Kidney (tissue), 14 donors: ENCODE results near the gene SLX4IP. TPM values are rescaled to one million over a fixed set of nuclear protein-coding genes. Genes with fewer than 3 reads are reported as not detected.

Experiments
- DNase-seq, 5 donors: peaks; one replicate each; pipeline ENCODE4 v3.0.0-alpha.2; 2013 to 2020
- FAIRE-seq: peaks from 2 replicates; lab custom pipeline; 2012; peaks lifted over from hg19 to GRCh38; lab: Jason Lieb, UNC
- H3K27ac ChIP-seq, 2 donors: one replicate each; pipeline ENCODE4 v1.7.0; 2013; ENCODE audit warnings: low read depth in 2 of 2, low read length in 2 of 2, inconsistent platforms in 1 of 2
- H3K27me3 ChIP-seq: one replicate; pipeline ENCODE4 v1.7.1; 2013; ENCODE audit warnings: low read length, inconsistent platforms; ENCODE audit not compliant: control insufficient read depth, insufficient read depth
- H3K36me3 ChIP-seq, 3 donors: one replicate each; pipeline versions ENCODE4 v1.7.0 to v1.7.1; 2013; ENCODE audit warnings: low read length in 3 of 3, control low read depth in 1 of 3, inconsistent platforms in 1 of 3; ENCODE audit not compliant: insufficient read depth in 3 of 3, control insufficient read depth in 2 of 3
- H3K4me1 ChIP-seq, 3 donors: one replicate each; pipeline versions ENCODE4 v1.7.0 to v1.7.1; 2013; ENCODE audit warnings: low read length in 3 of 3, inconsistent platforms in 1 of 3, low read depth in 1 of 3; ENCODE audit not compliant: control insufficient read depth in 2 of 3, insufficient read depth in 2 of 3
- H3K4me3 ChIP-seq, 3 donors: one replicate each; pipeline versions ENCODE4 v1.7.0 to v1.8.1; 2013; ENCODE audit warnings: low read length in 3 of 3, control low read depth in 1 of 3, inconsistent platforms in 1 of 3
- H3K9ac ChIP-seq, 3 donors: one replicate each; pipeline versions ENCODE4 v1.7.0 to v1.7.1; 2013; ENCODE audit warnings: low read length in 3 of 3, control low read depth in 1 of 3, inconsistent platforms in 1 of 3
- H3K9me3 ChIP-seq, 3 donors: one replicate each; pipeline versions ENCODE4 v1.7.0 to v1.7.1; 2013; ENCODE audit warnings: low read length in 3 of 3, control low read depth in 1 of 3, inconsistent platforms in 1 of 3; ENCODE audit not compliant: control insufficient read depth in 2 of 3, insufficient read depth in 1 of 3
- intact Hi-C: fragments of 100-400 bp; cut with DNase I; formaldehyde crosslinking; loops from one replicate; pipeline ENCODE4 v1.11.1; 2022
- microRNA-seq: library from miRNA; unstranded; fragments of <30 nt; microRNA quantifications from one replicate; pipeline ENCODE4 v1.2.0, GENCODE V29; 2020
- polyA plus RNA-seq: library from polyadenylated mRNA; stranded (reverse); fragments of 350-450 nt; fragmentation: Illumina TruSeq; extraction: RNeasy Lipid Tissue Mini Kit (QIAGEN cat#74804); gene quantifications from one replicate; pipeline ENCODE4 v1.2.3, GENCODE V29; 2014; ENCODE audit warnings: low read depth, low replicate concordance; ENCODE audit not compliant: insufficient read depth
- total RNA-seq: library from RNA; stranded (reverse); fragmentation: NEBNext Ultra II Directional; extraction: Animal tissue kit (Norgen Biotek cat#: 25700); gene quantifications from one replicate; pipeline ENCODE4 v1.2.1, GENCODE V29; 2021
- TF ChIP-seq, protein P1 (sequence below): IDR thresholded peaks from 3 replicates; pipeline ENCODE4 v1.5.1; 2012; ENCODE audit warnings: mild to moderate bottlenecking, moderate library complexity, borderline replicate concordance; ENCODE audit not compliant: insufficient read depth; ENCODE audit errors: extremely low read depth
- donor health status: control.
- donor health status: control.
- donor health status: control.
- donor health status: control.
- donor health status: control.
- donor health status: DM: yes; HTN: yes; CAD: no.
- donor health status: Normal renal cell carcinoma (clear cell type).

SLX4IP gene
- total and polyA plus RNA-seq, 2 donors from 2014 or later = 2.6 to 7.6 TPM

DNA sequence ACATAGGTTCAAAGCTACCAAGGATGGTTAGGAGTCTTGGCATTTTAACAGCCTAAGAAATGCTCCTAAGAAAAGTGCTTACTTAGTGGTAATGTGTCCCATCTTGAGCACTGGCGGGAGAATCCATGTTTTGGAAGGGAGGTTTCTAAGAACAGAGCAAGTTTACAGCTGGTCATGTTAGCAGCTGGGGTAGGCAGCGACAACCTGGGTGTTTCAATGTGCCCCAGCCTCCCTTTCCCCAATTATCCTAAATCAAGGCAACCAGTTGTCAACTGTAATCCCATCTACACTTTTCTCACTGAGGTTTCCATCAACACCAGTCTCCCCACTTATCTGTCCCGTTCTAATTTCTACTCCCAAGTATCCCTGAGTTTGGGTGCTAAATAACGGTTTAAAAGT lies 240.3 kb downstream of the SLX4IP start:
- no peak for DNase-seq

DNA sequence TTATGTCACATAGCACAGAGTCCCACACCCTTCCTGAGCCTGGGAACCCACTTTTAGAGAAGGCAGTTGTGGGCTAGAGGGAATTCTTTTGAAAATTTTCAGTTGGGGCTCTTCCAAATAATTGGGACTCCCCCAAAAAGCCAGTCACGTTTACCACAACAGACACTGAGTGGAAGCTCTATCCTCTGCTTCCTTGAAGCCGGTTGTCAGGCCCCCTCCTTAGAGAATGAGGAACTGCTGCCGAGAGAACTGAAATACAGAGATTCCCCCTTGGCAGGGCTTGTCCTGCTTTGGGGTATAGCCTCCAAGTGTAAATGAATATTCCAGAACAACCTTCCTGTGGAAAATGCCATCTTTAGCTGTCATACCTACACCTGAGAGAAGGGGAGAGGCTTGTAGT lies 241.4 kb downstream of the SLX4IP start:
- intact Hi-C loops = no loop called here
- Histone ChIP-seq H3K4me1 (peaks cover 0 to 5% (median 3%) of the 10 kb centered on the region in 3 donors), H3K27me3 (no peaks in the 10 kb centered on the region), H3K4me3 (no peak overlapping the region), H3K27ac (no peak overlapping the region), H3K9ac (no peak overlapping the region), H3K36me3 (peaks cover 0 to 3% (median 0%) of the 10 kb centered on the region in 3 donors), H3K9me3 (no peaks in the 10 kb centered on the region)
- FAIRE-seq = no peak
- TF ChIP-seq, protein P1, sequence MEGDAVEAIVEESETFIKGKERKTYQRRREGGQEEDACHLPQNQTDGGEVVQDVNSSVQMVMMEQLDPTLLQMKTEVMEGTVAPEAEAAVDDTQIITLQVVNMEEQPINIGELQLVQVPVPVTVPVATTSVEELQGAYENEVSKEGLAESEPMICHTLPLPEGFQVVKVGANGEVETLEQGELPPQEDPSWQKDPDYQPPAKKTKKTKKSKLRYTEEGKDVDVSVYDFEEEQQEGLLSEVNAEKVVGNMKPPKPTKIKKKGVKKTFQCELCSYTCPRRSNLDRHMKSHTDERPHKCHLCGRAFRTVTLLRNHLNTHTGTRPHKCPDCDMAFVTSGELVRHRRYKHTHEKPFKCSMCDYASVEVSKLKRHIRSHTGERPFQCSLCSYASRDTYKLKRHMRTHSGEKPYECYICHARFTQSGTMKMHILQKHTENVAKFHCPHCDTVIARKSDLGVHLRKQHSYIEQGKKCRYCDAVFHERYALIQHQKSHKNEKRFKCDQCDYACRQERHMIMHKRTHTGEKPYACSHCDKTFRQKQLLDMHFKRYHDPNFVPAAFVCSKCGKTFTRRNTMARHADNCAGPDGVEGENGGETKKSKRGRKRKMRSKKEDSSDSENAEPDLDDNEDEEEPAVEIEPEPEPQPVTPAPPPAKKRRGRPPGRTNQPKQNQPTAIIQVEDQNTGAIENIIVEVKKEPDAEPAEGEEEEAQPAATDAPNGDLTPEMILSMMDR = no peak
- no peak for DNase-seq

More for the DNA sequence above, 240.3 kb downstream of the SLX4IP start:
- Histone ChIP-seq H3K4me3 (peak overlapping the region in 2 of 3 donors; percentile 64 to 95), H3K27ac (no peak overlapping the region), H3K9me3 (no peaks in the 10 kb centered on the region), H3K27me3 (no peaks in the 10 kb centered on the region), H3K9ac (peak overlapping the region in 2 of 3 donors; percentile 54 to 77), H3K4me1 (peaks cover 0 to 11% (median 5%) of the 10 kb centered on the region in 3 donors), H3K36me3 (peaks cover 0 to 3% (median 0%) of the 10 kb centered on the region in 3 donors)
- TF ChIP-seq, protein P1 = no peak
- intact Hi-C loops = no loop called here
- FAIRE-seq = no peak

Small RNAs within 50 kb of the gene (microRNA-seq; reads per million reads assigned to microRNA genes)
- gene MIR6870 = not detected

Other genes starting within 250 kb of the SLX4IP start
- 6.2 TPM for gene SNAP25, start 216.5 kb upstream of the SLX4IP start, total RNA-seq
- 1.4 TPM for gene SNAP25, start 216.5 kb upstream of the SLX4IP start, polyA plus RNA-seq
- 17.8 TPM for gene MKKS, start 1.1 kb upstream of the SLX4IP start, total RNA-seq
- gene MKKS, start 1.1 kb upstream of the SLX4IP start, polyA plus RNA-seq = 49.2 TPM
- 132 TPM for gene JAG1, start 238.7 kb downstream of the SLX4IP start, total RNA-seq
- 18.0 TPM for gene JAG1, start 238.7 kb downstream of the SLX4IP start, polyA plus RNA-seq